ENCODE results near the gene SBSN. TPM values are rescaled to one million over a fixed set of nuclear protein-coding genes. Genes with fewer than 3 reads are reported as not detected.

The SBSN gene
- total RNA-seq, 1 experiment from 2014 or later: not detected

DNA sequence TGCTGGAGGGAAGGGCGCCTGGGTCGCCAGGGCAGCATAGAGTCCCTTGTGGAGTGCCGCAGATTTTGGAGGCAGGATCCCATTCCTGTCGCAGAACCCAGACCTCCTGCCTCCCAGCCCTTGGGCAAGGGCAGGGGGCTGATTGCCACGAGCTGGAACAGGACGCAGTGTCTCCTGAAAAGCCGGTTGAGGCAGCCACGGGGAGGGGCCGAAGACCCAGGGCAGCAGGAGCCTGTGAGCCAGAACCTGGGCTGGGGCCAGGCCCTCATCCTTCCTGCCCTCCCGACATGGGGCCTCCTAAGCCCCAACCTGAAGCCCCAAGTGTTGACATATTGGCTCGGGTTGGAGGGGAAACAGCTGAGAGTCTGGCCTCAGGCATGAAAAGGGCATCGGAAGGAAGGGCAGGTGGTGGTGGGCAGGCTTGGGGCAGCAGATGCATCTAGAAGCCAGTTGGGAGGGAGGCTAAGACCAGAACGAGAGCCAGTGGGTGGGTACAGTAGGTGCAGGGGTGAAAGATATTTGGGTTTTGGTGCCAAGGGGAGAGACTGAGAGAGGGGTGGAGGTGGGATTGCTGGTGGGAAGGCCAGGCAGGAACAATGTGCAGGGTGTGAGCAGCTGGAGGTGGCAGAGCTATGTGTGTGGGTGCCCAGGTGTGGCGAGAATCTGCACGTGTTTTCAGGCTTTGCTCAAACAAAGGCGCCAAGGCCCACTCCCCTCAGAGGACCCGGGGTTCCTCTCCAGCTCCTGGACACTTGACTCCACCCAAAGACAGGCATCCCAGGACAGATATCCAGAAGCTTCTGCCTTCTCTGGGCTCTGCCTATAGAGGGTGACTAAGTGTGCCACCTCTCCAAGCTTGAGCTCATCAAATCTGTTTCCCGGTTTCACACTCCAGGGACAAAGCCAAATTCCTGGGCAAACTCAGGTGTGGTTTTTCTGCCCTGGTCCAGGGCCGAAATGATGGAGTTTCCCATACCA is 1.4 kb upstream of the SBSN start:
- no peak for DNase-seq
- H3K27me3 ChIP-seq: peaks cover 32% of the 10 kb centered on the region
- H3K4me1 ChIP-seq: no peaks in the 10 kb centered on the region
- no peak overlapping the region for H3K27ac ChIP-seq
- no peaks in the 10 kb centered on the region for H3K9me3 ChIP-seq (replicated peaks)
- no peaks in the 10 kb centered on the region for H3K36me3 ChIP-seq
- H3K4me3 ChIP-seq: no peak overlapping the region

DNA sequence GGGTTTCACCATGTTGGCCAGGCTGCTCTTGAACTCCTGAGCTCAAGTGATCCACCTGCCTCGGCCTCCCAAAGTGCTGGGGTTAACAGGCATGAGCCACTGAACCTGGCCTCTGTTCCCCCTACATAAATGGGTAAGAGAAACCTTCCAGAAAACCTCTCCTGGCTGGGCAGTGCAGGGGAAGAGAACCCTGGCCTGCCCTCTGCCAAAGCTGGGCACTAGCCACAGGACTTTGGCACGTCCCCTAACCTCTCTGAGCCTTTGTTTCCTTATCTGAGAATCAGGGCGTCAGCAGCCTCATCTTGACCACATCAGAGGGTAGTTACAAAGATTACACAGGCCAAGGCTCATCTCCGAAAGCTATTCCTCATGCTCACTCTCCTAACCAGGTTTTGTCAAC is 2.2 kb downstream of the SBSN start:
- Histone ChIP-seq H3K27me3 (peaks cover 50% of the 10 kb centered on the region), H3K4me1 (no peaks in the 10 kb centered on the region), H3K27ac (no peak overlapping the region), H3K36me3 (no peaks in the 10 kb centered on the region), H3K4me3 (no peak overlapping the region), H3K9me3 (replicated peaks) (no peaks in the 10 kb centered on the region)
- no peak for DNase-seq

DNA sequence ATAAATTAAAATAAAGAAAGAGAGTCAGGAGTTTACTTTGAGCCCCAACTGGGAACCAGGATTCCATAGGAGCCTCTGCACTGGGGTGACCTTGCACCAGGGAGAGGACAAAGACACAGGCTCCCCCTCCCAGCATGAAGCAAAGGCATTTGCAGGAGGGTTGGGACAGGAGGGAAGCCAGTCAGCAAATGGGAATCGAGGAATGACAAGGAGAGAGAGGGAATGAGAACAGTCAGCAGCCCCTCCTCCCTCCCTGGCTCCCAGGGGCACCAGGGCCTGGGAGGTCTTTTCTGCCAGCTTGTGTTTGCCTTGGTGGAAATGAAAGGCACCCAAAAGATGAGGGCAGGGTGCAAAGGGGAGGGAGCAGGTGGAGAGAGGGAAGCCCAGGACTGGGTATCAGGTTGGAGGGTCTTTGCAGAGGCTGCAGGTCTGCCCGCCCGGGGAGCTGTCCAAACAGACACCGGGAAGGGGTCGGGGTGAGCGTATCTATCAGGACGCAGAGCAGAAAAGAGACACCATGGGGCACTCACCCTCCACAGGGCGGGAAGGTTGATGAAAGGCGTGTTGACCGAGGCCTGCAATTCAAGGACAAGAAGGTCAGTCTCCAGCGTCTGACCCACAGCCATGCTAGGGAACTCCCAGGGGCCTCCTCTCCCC is 3.8 kb downstream of the SBSN start:
- no peak overlapping the region for H3K4me3 ChIP-seq
- H3K4me1 ChIP-seq: no peaks in the 10 kb centered on the region
- DNase-seq: no peak
- peaks cover 40% of the 10 kb centered on the region for H3K27me3 ChIP-seq
- no peaks in the 10 kb centered on the region for H3K36me3 ChIP-seq
- no peak overlapping the region for H3K27ac ChIP-seq
- H3K9me3 ChIP-seq (replicated peaks): no peaks in the 10 kb centered on the region

DNA sequence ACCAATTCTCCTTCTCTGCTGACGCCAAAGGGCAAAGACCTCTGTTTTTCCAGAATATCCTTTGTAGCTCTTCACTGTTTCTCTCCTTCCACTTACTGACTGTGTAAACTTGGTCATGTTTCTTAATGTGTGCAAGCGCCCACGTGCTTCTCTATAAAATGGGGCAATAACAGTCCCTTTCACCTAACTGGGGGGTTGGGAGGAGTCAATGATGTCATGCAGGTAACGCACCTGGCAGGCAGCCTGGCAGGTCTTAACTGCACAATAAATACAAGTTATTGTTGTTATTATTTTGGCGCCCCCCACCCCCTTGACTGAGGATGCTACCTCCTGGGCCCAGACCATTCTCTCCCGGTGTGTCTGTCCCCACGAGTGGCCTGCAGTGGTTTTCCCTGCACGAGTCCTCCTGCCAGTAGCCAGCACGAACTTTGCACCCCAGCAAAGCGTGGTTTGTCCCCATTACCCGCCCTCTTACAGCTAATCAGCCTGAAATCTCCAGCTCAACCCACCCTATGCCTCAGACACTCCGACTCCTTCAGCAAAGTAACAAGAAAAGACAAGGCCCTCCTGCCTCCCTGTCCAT is 5.3 kb downstream of the SBSN start:
- no peak for DNase-seq
- H3K9me3 ChIP-seq (replicated peaks): no peaks in the 10 kb centered on the region
- H3K4me3 ChIP-seq: no peak overlapping the region
- H3K36me3 ChIP-seq: no peaks in the 10 kb centered on the region
- no peak overlapping the region for H3K27ac ChIP-seq
- H3K4me1 ChIP-seq: no peaks in the 10 kb centered on the region
- H3K27me3 ChIP-seq: peaks cover 36% of the 10 kb centered on the region

DNA sequence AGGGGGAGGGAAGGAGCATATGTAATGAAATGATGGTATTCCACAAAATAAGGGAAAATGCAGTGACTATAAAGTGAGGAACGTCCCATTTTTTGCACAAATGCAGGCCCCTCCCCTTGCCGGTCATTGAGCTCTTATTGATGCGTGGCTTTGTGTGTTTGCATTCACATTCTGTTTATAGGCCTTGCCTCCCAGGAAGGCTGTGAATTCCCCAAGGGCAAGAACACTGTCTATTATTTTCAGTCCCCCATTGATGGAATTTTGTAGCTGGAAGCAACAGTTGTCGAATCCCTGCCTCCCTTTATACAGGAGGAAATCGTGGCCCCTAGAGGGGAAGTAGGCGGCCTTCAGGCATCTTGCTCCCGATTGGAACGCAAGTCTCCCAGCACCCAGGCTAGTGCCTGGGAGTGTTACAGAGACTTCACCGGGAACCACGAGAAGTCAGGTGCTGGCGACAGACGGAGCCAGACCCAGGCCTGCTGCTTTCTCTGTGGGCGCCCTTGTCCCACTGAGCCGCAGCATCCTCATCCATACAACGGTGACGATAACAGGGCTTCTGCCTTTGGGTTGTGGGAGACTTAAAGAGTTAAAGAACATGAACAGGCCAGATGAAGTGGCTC is 6.9 kb downstream of the SBSN start:
- DNase-seq: no peak
- no peaks in the 10 kb centered on the region for H3K4me1 ChIP-seq
- H3K27me3 ChIP-seq: peaks cover 37% of the 10 kb centered on the region
- no peaks in the 10 kb centered on the region for H3K36me3 ChIP-seq
- no peaks in the 10 kb centered on the region for H3K9me3 ChIP-seq (replicated peaks)
- no peak overlapping the region for H3K27ac ChIP-seq
- H3K4me3 ChIP-seq: no peak overlapping the region

DNA sequence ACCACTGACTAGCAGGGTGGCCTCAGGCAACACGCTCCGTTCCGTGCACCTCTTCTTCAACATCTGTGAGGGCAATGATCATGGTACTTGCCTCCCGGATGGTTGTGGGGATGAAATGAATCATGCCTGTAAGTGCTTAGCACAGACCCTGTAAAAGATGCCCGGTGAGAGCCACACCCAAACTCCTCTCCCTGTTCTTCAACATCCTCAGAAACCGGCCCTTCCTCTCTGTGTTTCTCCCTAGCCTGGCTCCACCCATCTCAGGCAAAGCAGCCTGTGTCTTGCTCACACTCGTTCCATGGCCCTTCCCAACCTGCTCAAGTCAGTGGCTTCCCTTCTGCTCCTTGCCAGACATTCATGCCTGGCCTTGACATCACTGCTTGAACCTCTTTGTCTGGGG is 8.8 kb downstream of the SBSN start:
- no peak for DNase-seq
- Histone ChIP-seq H3K27me3 (peaks cover 28% of the 10 kb centered on the region), H3K9me3 (replicated peaks) (no peaks in the 10 kb centered on the region), H3K4me1 (no peaks in the 10 kb centered on the region), H3K27ac (no peak overlapping the region), H3K4me3 (no peak overlapping the region), H3K36me3 (no peaks in the 10 kb centered on the region)

DNA sequence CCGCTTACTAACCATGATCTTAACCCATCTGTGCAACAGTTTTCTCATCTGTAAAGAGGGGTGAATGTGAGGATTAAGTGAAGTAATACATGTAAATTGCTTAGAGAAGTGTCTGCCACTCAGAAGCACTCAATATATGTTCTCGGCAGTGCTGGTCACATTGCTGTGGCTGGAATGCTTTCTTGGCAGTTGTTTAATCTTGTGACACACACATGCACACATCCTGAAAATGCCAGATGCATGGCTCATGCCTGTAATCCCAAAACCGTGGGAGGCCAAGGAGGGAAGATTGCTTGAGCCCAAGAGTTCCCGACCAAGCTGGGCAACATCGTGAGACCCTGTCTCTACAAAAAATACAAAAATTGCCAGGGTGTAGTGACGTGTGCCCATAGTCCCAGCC is 9.8 kb downstream of the SBSN start:
- no peaks in the 10 kb centered on the region for H3K36me3 ChIP-seq
- H3K4me1 ChIP-seq: no peaks in the 10 kb centered on the region
- H3K4me3 ChIP-seq: no peak overlapping the region
- H3K9me3 ChIP-seq (replicated peaks): no peaks in the 10 kb centered on the region
- no peak for DNase-seq
- peaks cover 24% of the 10 kb centered on the region for H3K27me3 ChIP-seq
- no peak overlapping the region for H3K27ac ChIP-seq

DNA sequence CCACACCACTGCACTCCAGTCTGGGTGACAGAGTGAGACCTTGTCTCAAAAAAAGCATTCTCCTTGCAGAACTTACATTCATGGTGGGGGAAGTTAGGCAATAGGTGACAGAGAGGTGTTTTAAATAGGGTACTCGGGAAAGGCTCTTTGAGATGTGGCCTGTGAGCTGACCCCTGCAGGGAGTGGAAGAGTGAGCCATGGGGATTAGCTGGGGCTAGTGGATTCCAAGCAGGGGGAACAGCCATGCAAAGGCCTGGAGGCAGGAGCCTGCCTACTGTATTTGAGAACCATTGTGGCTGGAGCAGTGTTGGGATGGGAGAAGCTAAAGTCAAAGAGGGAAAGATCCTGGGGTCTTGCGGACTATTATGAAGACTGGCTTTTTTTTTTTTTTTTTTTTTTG is 10.8 kb downstream of the SBSN start:
- DNase-seq: no peak
- H3K27me3 ChIP-seq: peaks cover 30% of the 10 kb centered on the region
- H3K4me1 ChIP-seq: no peaks in the 10 kb centered on the region
- H3K36me3 ChIP-seq: no peaks in the 10 kb centered on the region
- H3K27ac ChIP-seq: no peak overlapping the region
- H3K9me3 ChIP-seq (replicated peaks): no peaks in the 10 kb centered on the region
- no peak overlapping the region for H3K4me3 ChIP-seq

DNA sequence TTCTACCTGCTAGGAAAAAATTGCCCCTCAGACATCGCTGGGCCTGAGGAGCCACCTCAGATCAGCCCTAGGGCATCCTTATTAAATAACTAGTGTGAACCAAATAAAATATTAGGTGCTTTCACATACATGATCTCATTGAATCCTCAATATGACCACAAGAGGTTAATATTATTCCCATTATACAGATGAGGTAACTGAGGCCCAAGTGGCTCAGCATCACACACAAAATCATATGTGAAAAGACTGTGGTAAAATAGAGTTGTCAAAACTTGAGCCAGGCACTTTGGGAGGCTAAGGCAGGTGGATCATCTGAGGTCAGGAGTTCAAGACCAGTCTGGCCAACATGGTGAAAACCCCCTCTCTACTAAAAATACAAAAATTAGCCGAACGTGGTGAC is 11.8 kb downstream of the SBSN start:
- Histone ChIP-seq H3K27ac (no peak overlapping the region), H3K27me3 (peaks cover 26% of the 10 kb centered on the region), H3K4me3 (no peak overlapping the region), H3K4me1 (no peaks in the 10 kb centered on the region), H3K9me3 (replicated peaks) (no peaks in the 10 kb centered on the region), H3K36me3 (no peaks in the 10 kb centered on the region)
- DNase-seq: no peak

DNA sequence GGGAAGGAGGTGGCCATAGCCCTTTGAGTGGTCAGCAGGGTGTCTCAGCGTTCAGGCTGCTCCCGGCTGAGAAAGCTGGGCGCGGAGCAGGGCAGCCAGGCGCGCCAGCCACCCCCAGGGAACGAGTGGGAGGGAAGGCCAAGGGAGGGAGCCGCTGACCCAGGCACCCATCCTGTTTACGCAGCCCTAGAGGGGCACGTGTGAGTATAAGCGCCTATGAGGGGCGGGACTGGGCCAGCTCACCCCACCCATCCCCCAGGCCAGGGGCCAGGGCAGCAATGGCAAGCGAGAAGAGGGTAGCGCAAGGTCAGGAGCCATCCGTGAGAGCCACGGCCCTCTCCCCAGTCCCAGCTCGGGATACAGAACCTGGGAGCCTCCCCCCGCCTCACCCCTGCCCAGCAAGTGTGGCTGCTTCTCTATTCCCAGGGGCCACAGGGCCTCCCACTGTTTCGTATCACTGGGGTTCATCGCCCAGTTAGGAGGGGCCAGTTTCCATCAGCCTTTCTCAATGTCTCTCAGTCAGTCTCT is 13.8 kb downstream of the SBSN start:
- H3K36me3 ChIP-seq: no peaks in the 10 kb centered on the region
- H3K4me3 ChIP-seq: no peak overlapping the region
- DNase-seq: no peak

DNA sequence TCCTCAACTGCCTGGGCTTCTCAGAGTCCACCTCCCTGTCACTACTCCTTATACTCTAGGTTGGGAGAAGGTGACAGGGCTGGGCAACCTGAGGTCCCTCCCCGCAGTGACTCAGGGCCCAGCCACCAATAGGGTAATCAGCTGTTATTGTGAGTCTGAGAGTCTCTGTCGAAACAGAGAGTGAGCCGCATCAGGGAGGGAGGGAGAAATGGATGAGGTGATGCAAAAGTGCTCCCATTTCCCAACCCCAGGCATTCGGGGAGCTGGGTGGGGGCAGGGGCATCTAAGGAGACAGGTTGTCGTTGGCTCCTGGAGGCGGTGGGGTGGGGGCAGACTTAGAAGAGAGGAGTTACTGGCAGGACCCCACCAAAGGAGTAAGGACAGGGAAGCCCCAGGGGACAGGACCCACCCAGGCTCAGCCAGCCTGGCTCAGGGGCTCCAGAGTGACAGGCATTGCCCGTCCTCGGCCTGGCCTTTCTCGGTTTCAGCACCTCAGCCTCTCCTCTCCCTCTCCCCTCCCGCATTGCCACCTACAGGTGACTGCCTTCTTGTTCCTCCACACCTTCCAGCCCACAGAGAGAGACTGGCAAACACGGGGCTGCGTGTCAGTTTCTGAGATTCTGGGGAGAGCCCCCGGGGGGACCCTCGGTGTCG is 14.4 kb downstream of the SBSN start, which contains the start of gene DMKN:
Gene DMKN, minus strand, starts transcription at position 22 of the 654 bp plus-strand sequence. CDS start 174 bp downstream, outside the sequence.
- H3K27ac ChIP-seq: no peak within 1 kb of the TSS
- H3K9me3 ChIP-seq (replicated peaks): no peaks in the 10 kb centered on the region
- no peak within 1 kb of the TSS for H3K4me3 ChIP-seq
- H3K4me1 ChIP-seq: no peaks in the 10 kb centered on the region
- DNase-seq: no peak
- H3K36me3 ChIP-seq: no peaks in the 10 kb centered on the region
- peaks cover 50% of the 10 kb centered on the region for H3K27me3 ChIP-seq

More for the DNA sequence above, 13.8 kb downstream of the SBSN start:
- Histone ChIP-seq H3K9me3 (replicated peaks) (no peaks in the 10 kb centered on the region), H3K27me3 (peaks cover 44% of the 10 kb centered on the region), H3K4me1 (no peaks in the 10 kb centered on the region), H3K27ac (no peak overlapping the region)

DNA sequence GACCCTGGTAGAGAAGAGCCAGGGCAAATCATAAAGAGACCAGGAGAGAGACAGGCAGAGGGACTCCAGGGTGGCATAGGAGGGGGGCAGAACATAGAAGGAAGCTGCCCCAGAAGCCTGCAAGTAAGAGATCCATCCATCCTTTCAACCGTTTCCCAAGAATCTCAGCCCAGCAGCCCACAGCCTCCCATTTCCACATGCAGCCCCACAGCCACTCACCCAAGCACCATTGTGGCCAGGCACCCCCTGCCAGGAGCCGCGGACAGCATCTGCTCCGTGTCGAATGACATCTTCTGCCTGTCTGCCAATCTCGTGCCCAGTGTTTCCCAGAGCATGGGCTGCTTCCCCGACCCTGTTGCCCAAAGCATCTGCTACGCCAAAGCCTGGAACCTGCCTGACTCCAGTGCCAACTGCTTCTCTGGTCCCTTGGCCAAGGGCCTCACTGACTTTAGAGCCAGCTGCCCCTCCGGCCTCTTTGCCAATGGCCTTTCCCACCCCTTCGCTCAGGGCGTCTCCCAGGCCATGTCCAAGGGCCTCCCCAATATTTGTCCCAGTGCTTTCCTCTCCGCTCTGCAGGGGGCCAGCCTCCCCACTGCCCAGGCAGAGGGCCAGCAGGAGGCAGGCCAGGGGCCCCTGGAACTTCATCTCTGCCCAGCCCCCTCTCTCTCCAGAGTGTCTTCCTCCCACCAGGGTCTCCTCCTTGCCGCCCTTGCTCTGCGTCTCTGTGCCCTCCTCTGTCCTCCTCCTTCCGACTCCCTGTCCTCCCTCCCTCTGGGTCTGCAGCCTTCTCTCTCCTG is 15.1 kb downstream of the SBSN start:
- no peak overlapping the region for H3K27ac ChIP-seq
- no peaks in the 10 kb centered on the region for H3K36me3 ChIP-seq
- H3K4me3 ChIP-seq: no peak overlapping the region
- no peaks in the 10 kb centered on the region for H3K9me3 ChIP-seq (replicated peaks)
- no peak for DNase-seq
- no peaks in the 10 kb centered on the region for H3K4me1 ChIP-seq
- peaks cover 51% of the 10 kb centered on the region for H3K27me3 ChIP-seq

DNA sequence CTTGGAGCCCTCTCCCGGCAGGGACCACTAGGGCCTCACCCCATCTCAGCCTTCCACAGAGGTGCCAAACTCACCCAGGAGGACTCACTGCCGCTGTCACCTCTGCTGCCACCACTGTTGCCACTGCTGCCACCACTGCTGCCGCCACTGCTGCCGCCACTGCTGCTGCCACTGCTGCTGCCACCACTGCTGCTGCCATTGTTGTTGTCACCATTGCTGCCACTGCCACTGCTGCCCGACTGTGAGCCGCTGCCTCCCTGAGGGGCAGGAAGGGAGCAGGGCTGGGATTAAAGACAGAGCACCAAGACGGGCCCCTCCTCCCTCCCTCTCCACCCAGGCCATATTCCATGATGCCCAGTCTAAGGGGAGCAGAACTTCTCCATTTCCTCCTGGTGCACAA is 16.8 kb downstream of the SBSN start:
- DNase-seq: no peak
- Histone ChIP-seq H3K27ac (no peak overlapping the region), H3K4me3 (no peak overlapping the region), H3K36me3 (no peaks in the 10 kb centered on the region), H3K27me3 (peaks cover 59% of the 10 kb centered on the region), H3K4me1 (no peaks in the 10 kb centered on the region), H3K9me3 (replicated peaks) (no peaks in the 10 kb centered on the region)

DNA sequence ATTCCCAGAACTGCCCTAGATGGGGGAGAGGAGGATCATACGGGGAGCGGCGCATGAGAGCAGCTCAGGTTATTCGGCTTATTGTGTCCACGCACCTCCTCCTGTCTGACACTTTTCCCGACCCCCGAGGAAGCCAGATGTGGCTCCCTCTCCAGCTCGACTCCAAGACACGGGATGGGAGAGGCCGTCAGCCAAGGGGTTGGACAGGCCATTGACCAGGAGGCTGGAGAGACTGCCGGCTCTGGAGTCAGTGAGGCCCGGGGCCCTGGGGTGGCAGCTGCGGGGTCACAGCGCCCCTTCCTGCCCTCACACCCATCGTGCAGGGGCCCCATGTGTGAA is 17.5 kb downstream of the SBSN start:
- H3K36me3 ChIP-seq: no peaks in the 10 kb centered on the region
- H3K9me3 ChIP-seq (replicated peaks): no peaks in the 10 kb centered on the region
- H3K27ac ChIP-seq: no peak overlapping the region
- no peak overlapping the region for H3K4me3 ChIP-seq
- no peak for DNase-seq
- H3K4me1 ChIP-seq: no peaks in the 10 kb centered on the region
- peaks cover 59% of the 10 kb centered on the region for H3K27me3 ChIP-seq

Data from SJCRH30 (cell line).